HG03342 (cell line): ENCODE measurements around the gene LMX1B.
"Not testable (repeated sequence)": the region's sequence is repeated elsewhere in the genome, so short reads cannot be mapped to it uniquely, and the experiment has no call there.

Experiments used
- ATAC-seq: cut with Tn5 transposase; IDR thresholded peaks from one replicate; pipeline ENCODE4 v1.9.1; 2021; ENCODE audit warnings: mild to moderate bottlenecking, moderate library complexity; ENCODE audit not compliant: unreplicated experiment

LMX1B gene

GRCh38 chr9:126652140-126652582, 38.4 kb downstream of the LMX1B start:
- ATAC-seq, result no peak

DNA sequence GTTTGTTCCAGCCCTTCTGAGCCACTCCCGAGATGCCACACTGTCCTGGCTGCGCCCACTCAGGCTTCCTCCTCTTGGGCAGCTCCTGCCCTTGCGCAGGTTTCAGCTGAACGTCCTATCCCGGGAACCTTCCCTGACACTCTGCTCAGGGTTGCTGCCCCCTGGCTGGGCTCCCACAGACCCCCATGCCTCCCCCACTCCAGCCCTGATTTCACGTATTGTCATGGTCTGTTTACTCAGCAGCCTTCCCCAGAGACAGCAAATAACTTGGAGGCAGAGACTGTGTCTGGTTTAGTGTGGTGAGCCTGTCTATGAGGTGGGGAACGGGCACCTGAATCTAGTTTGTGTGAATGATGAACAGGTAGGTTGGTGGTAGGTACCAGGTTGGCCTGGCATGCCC, 40.4 kb downstream of the LMX1B start:
- no peak for ATAC-seq

DNA sequence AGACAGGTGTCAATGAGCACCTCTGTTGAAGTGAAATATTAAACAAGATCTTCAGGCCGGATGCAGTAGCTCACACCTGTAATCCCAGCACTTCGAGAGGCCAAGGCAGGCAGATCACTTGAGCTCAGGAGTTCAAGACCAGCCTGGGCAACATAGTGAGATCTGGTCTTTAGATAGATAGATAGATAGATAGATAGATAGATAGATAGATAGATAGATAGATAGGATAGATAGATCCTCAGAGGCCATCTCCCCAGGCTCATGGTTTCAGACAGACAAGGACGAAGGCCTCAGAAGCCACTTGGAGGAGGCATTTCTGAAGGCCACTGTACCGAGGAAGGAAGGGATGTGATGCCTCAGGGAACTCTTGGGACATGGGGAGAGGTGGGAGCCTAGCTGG, 42.5 kb downstream of the LMX1B start:
- ATAC-seq, result not testable (repeated sequence)

DNA sequence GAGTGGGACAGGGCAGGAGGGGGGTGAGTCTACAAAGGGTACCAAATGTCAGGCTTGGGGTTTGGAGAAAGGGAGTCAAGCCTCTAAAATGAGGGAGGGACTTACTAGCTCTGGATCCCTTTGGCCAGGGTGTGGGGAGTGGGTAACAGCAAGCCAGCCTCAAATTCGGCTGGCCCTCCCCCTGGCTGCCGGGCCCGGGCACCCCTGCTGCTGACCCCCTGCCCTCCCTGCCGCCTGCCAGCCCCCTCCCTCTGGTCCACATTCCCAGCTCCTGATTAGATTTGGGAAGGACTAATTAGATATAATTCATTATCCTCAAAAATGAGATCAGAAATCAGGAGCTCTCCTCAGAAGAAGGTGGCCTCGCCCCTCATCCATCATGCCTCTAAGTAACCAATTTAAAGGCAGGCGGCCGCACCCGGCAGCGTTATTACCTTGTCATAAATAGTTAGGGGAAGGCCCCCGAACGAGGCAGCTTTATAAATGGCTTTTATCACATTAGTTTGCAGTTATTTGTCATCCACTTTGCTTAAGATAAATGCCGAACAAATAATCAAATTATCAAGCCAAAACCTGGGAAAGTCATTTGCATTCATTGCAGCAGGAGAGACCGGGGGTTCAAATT, 44.6 kb downstream of the LMX1B start:
- ATAC-seq, result no peak

GRCh38 chr9:126658956-126659555, 45.3 kb downstream of the LMX1B start:
- no peak for ATAC-seq

DNA sequence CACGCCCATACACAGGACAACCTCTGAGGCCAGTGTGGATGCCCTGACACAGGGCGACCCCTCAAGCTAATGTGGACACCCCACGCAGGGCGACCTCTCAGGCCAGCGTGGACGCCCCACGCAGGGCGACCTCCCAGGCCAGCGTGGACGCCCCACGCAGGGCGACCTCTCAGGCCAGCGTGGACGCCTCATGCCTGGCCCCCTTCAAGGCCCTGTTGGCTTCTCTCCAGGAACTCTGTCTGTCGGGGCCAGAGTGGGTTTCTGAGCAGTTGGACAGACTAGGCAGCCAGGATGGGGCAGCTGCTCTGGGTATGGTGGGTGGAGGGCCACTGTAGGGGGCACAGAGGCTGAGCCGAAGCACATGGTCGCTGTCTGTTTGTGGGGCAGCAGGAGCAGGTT, 47.4 kb downstream of the LMX1B start:
- ATAC-seq, result no peak

GRCh38 chr9:126661521-126662251, 48.0 kb downstream of the LMX1B start:
- ATAC-seq, result no peak

GRCh38 chr9:126663661-126664072, 49.9 kb downstream of the LMX1B start:
- no peak for ATAC-seq

DNA sequence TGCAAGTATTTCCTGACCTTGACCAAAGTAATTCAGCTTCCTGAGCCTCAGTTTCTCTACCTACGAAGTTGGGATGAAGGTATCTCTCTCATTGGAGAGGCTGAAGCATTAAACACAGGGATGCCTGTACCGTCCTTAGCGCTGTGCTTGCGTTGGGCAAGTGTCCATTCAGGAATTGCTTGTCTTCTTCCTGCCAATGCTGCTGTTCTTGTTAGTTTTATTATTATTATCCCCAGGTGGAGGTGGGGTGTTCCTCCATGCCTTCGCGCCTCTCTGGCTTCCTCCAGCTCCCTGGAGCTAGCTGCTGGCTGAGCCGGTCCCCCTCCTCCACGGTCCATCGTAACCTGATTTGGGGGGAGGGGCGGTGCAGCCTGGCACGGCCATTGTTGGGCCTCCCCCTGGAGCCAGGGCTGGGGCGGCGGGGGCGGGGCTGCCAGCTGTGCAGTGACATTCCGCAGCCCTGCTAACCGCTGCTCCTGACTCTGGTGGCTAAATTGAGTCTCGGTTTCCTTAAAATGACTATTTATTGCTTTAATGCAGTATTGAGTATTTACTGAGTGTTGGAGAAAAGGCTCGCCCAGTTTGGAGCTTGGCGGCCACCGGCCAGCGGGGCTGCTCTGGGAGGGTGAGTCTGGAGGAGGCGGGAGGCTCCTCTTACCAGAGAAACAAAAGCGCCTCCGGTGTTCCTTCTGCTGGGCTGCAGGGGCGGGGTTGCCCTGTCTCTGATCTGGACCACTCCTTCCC, 51.3 kb downstream of the LMX1B start:
- no peak for ATAC-seq

GRCh38 chr9:126665644-126666035, 51.9 kb downstream of the LMX1B start:
- no peak for ATAC-seq

DNA sequence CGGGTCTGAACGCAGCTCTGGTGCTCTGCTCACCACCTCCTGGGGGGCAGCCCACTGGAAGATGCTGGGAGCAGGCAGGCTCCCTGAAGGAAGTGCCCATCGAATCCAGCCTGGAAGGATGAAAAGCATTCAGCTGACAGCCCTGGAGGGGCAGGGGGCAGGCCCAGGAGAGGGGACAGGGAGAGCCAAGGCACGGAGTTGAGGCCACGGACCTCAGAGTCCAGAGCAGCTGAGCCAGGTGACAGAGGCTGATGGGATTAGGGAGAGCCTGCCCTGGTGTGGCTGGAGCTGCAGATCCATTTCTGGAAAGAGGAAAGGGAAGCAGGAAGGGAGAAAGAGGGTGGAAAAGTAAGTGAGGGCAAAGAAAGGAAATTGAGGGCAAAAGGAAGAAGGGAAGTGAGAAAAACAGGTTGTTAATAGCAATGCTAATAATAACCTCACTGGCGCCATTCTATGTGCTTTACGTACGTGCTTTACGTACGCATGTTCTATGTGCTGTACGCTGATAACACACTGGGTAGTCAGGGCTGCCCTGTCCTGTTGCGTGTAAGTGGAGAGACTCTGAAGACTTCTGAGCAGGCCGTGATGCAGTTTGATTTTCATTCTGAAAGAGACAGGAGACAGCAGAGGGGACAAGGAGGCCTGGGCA, 52.6 kb downstream of the LMX1B start:
- no peak for ATAC-seq

GRCh38 chr9:126667190-126668055, 53.7 kb downstream of the LMX1B start:
- ATAC-seq, result no peak

GRCh38 chr9:126668058-126668457, 54.3 kb downstream of the LMX1B start:
- ATAC-seq, result no peak

DNA sequence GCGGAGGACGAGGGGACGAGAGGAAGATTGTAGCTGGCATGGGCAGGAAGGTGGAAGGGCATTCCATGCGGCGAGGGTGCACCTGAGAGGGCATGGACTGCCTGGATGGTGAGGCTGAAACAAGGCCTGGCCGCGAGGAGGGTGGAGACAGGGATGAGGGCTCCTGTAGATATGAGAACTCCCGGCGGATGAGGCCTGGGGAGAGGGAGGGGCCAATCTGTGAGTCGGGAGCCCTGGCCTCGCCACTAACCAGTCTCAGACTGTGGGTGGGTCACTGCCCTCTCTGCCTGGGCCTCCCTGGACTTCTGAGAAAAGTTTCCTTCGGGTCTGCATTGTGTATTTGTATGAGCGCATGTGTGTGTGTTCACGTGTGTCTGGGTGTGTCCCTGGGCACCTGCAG, 55.4 kb downstream of the LMX1B start:
- no peak for ATAC-seq

DNA sequence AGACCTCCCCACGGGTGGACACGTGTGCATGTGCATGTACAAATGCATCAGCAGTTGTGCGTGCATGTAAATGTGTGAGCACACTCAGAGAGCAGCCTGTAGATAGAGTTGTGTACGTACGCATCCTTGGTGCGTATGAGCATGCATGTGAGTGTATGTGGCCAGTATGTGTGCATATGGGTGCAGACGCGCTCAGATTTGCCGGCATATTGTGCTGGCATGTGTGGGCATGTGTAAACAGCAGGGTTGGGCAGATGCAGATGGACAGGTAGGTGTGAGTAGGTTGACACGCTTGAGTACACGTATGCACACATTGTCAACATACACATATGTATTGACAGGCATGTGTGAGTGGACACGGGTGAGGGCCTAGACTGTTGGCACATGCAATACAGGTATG, 56.5 kb downstream of the LMX1B start:
- ATAC-seq, result no peak

DNA sequence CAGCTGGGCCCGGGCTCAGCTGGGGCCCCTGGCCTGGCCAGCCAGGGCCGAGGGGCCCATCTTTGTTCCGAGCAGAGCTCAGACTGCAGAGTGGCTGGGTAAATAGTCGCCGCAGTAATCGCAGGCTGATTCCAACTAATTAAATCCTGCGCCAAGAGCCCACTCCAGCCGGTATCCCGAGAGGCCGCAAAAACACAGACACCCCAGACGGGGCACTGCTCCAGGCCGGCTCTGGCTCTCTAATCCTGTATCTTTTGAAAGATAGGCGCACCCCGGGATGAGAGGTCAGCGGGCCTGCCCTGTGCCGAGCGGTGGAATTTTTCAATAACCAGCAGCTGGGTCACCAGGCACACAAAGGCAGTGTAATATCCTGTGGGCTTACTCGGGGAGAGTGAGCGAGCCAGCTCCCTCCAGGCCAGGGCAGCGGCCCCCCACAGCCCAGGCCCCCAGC, 57.7 kb downstream of the LMX1B start:
- no peak for ATAC-seq

GRCh38 chr9:126671983-126672382, 58.3 kb downstream of the LMX1B start:
- no peak for ATAC-seq

DNA sequence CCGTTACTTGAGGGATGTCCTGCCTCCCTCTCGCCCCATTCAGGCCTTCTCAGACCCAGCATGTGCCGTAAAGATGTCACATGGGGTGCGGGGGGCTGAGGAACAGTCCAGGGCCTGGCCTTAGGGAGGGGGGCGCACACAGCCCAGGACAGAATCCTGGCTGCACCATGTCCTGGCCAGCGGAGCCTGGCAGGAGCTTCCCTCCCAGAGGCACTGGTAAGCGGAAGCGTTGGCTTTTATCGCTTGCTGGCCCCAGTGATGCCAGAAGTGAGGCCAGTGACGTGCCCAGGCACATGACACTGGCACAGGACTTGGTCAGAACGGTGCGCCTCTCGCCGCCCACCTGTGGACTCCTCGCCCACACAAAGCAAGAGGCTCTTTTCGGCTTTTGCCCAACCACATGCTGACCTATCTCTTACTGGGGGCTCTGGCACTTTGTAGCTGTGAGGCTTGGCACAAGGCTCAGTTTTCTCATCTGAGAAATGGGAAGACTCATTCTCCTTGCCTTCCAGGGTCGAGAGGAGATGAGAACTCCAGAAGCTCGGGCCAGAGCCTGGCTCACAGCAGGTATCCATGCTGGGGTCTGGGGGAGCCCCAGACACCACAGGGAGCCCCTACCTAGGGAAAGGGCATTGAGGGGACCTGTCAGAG, 59.0 kb downstream of the LMX1B start:
- ATAC-seq, result no peak

GRCh38 chr9:126673689-126674364, 60.1 kb downstream of the LMX1B start:
- no peak for ATAC-seq
